WI38 (cell line): Measurements from ENCODE around the gene TMEM150B.

Experiments
- H3K4me3 ChIP-seq: 2 replicates; pipeline ENCODE4 v1.5.1; 2011; ENCODE audit warnings: low read depth, mild to moderate bottlenecking, control low read depth, low read length
- CTCF ChIP-seq: IDR thresholded peaks from 2 replicates; pipeline ENCODE4 v1.5.1; 2012; ENCODE audit warnings: low read depth, mild to moderate bottlenecking, control low read depth, low read length

The TMEM150B gene

GRCh38 chr19:55324662-55325061 is 479 bp downstream of the TMEM150B start:
- no peak overlapping the region for H3K4me3 ChIP-seq
- TF ChIP-seq CTCF = no peak

- no peak for TF ChIP-seq CTCF
- H3K4me3 ChIP-seq = no peak overlapping the region
Measured at GRCh38 chr19:55322204-55322885, 2.8 kb downstream of the TMEM150B start.

GRCh38 chr19:55321466-55322137 is 3.5 kb downstream of the TMEM150B start:
- TF ChIP-seq CTCF = no peak
- H3K4me3 ChIP-seq = no peak overlapping the region

- no peak for TF ChIP-seq CTCF
- no peak overlapping the region for H3K4me3 ChIP-seq
Measured at GRCh38 chr19:55320844-55321419, 4.2 kb downstream of the TMEM150B start.

- no peak for TF ChIP-seq CTCF
Measured at GRCh38 chr19:55319785-55320184, 5.4 kb downstream of the TMEM150B start.

GRCh38 chr19:55316646-55317045 is 8.5 kb downstream of the TMEM150B start:
- no peak for TF ChIP-seq CTCF
- H3K4me3 ChIP-seq = no peak overlapping the region

More at GRCh38 chr19:55319785-55320184, 5.4 kb downstream of the TMEM150B start:
- H3K4me3 ChIP-seq = no peak overlapping the region

- H3K4me3 ChIP-seq = no peak overlapping the region
- TF ChIP-seq CTCF = no peak
Measured at GRCh38 chr19:55315956-55316525, 9.1 kb downstream of the TMEM150B start.
